ENCODE data around the gene PLEKHN1.

The PLEKHN1 gene

GRCh38 chr1:973459-974292, 7.4 kb downstream of the PLEKHN1 start:
- TF ChIP-seq CTCF (IDR thresholded peaks at IDR 0.05; ENCODE audit: borderline replicate concordance, extremely low read depth, low read length, poor library complexity, severe bottlenecking) (no peak), EZH2 (IDR thresholded peaks at IDR 0.05; ENCODE audit: borderline replicate concordance, low read depth, low read length, severe bottlenecking) (no peak)
- no peak overlapping the region for H3K4me2 ChIP-seq (ENCODE audit: insufficient read depth, low read length)
- peaks cover 15% of the 10 kb centered on the region for H3K4me1 ChIP-seq (ENCODE audit: insufficient read depth, low read length)
- H3K36me3 ChIP-seq (ENCODE audit: insufficient read depth, low read length): no peaks in the 10 kb centered on the region
- H3K79me2 ChIP-seq (ENCODE audit: insufficient read depth, low read length): no peaks in the 10 kb centered on the region
- DNase-seq: no peak
- H4K20me1 ChIP-seq (ENCODE audit: insufficient read depth, low read length): no peaks in the 10 kb centered on the region; the same call in 1 of the 2 replicates
- H3K27me3 ChIP-seq (ENCODE audit: insufficient read depth, low read length, poor library complexity): peaks cover 9% of the 10 kb centered on the region
- ATAC-seq (ENCODE audit: insufficient read depth, low read depth): no peak
- H3K9ac ChIP-seq (ENCODE audit: low read depth, low read length): no peak overlapping the region
- no peaks in the 10 kb centered on the region for H3K9me3 ChIP-seq (ENCODE audit: insufficient read depth, low read length, severe bottlenecking)
- H3K27ac ChIP-seq (ENCODE audit: low read length): no peak overlapping the region
- no peak overlapping the region for H3K4me3 ChIP-seq (ENCODE audit: low read depth in 1 of 2, low read length in 2 of 2)
- H2AFZ ChIP-seq (ENCODE audit: low read depth, low read length): no peak overlapping the region

GRCh38 chr1:974293-974640, 8.0 kb downstream of the PLEKHN1 start:
- H3K36me3 ChIP-seq (ENCODE audit: insufficient read depth, low read length): no peaks in the 10 kb centered on the region
- H3K9ac ChIP-seq (ENCODE audit: low read depth, low read length): no peak overlapping the region
- no peaks in the 10 kb centered on the region for H3K79me2 ChIP-seq (ENCODE audit: insufficient read depth, low read length)
- H3K4me3 ChIP-seq (ENCODE audit: low read depth in 1 of 2, low read length in 2 of 2): no peak overlapping the region
- DNase-seq (no peak), ATAC-seq (ENCODE audit: insufficient read depth, low read depth) (no peak)
- no peak overlapping the region for H3K27ac ChIP-seq (ENCODE audit: low read length)
- H3K4me1 ChIP-seq (ENCODE audit: insufficient read depth, low read length): peaks cover 15% of the 10 kb centered on the region
- H3K27me3 ChIP-seq (ENCODE audit: insufficient read depth, low read length, poor library complexity): peaks cover 9% of the 10 kb centered on the region
- no peak for TF ChIP-seq CTCF (IDR thresholded peaks at IDR 0.05; ENCODE audit: borderline replicate concordance, extremely low read depth, low read length, poor library complexity, severe bottlenecking)
- no peak for TF ChIP-seq EZH2 (IDR thresholded peaks at IDR 0.05; ENCODE audit: borderline replicate concordance, low read depth, low read length, severe bottlenecking)
- H4K20me1 ChIP-seq (ENCODE audit: insufficient read depth, low read length): no peaks in the 10 kb centered on the region; the same call in 1 of the 2 replicates
- no peaks in the 10 kb centered on the region for H3K9me3 ChIP-seq (ENCODE audit: insufficient read depth, low read length, severe bottlenecking)
- no peak overlapping the region for H2AFZ ChIP-seq (ENCODE audit: low read depth, low read length)
- no peak overlapping the region for H3K4me2 ChIP-seq (ENCODE audit: insufficient read depth, low read length)

GRCh38 chr1:974687-975328, 8.5 kb downstream of the PLEKHN1 start:
- TF ChIP-seq EZH2 (IDR thresholded peaks at IDR 0.05; ENCODE audit: borderline replicate concordance, low read depth, low read length, severe bottlenecking) (no peak), CTCF (IDR thresholded peaks at IDR 0.05; ENCODE audit: borderline replicate concordance, extremely low read depth, low read length, poor library complexity, severe bottlenecking) (no peak)
- DNase-seq: no peak
- peaks cover 4% of the 10 kb centered on the region for H4K20me1 ChIP-seq (ENCODE audit: insufficient read depth, low read length)
- peaks cover 9% of the 10 kb centered on the region for H3K27me3 ChIP-seq (ENCODE audit: insufficient read depth, low read length, poor library complexity)
- no peak overlapping the region for H3K4me2 ChIP-seq (ENCODE audit: insufficient read depth, low read length)
- H3K9me3 ChIP-seq (ENCODE audit: insufficient read depth, low read length, severe bottlenecking): no peaks in the 10 kb centered on the region
- H3K9ac ChIP-seq (ENCODE audit: low read depth, low read length): no peak overlapping the region
- H3K79me2 ChIP-seq (ENCODE audit: insufficient read depth, low read length): no peaks in the 10 kb centered on the region
- no peak overlapping the region for H3K4me3 ChIP-seq (ENCODE audit: low read depth in 1 of 2, low read length in 2 of 2)
- no peak overlapping the region for H3K27ac ChIP-seq (ENCODE audit: low read length)
- H2AFZ ChIP-seq (ENCODE audit: low read depth, low read length): no peak overlapping the region
- peaks cover 15% of the 10 kb centered on the region for H3K4me1 ChIP-seq (ENCODE audit: insufficient read depth, low read length)
- no peaks in the 10 kb centered on the region for H3K36me3 ChIP-seq (ENCODE audit: insufficient read depth, low read length)
- ATAC-seq (ENCODE audit: insufficient read depth, low read depth): no peak
